AG08395 (cell line): Measurements from ENCODE around the gene STRIP2.
"Not testable (repeated sequence)": the region's sequence is repeated elsewhere in the genome, so short reads cannot be mapped to it uniquely, and the experiment has no call there.

Source experiments
- DNase-seq: peaks from one replicate; pipeline ENCODE4 v3.0.0; 2012; ENCODE audit warnings: mixed read lengths, low spot score

The STRIP2 gene

GRCh38 chr7:129433847-129434674 is at the start of gene STRIP2:
STRIP2 (plus strand) TSS chr7:129434432; CDS start chr7:129434473, 41 bp downstream.
- peak; percentile 93 for DNase-seq

DNA sequence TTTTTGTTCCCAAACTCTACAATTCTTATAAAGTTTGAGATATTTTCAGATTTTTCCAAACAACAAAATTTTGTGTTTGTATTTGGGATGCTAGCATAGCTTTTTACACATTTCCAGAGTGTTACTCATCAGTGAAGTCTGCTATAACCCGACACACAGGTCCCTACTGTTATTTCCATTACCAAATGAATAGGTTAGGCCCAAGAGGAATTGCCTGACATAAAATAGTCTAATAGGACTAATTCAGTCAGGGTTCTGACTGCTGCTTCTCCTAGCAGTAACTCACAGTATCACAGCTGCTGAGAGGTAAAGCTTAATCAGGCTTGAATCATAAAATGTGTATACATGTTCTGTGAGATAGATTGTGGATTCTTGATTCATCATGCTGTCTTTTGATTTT is 49.1 kb upstream of the STRIP2 start:
- DNase-seq = no peak

- no peak for DNase-seq
These were observed 48.6 kb upstream of the STRIP2 start for GRCh38 chr7:129385598-129385997.

DNA sequence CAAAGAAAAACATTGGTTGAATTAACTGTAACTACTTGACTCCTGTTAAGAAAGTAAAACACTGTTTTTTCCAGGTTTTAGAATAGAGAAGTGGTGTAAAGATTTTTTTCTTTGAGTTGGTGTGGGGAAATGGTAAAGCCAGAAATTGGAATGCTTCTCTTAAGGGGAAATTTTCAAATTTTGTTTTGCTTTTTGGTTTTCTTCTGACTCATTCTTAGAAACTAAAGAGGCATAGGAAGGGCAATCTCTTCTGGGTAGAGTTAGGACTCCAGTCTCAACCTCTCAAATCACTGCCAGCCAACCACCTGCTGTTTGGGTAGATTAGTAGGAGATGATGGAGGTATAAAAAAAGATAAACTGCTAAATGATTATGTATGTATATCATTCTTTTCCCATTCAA is 47.7 kb upstream of the STRIP2 start:
- no peak for DNase-seq

- no peak for DNase-seq
These were observed 46.7 kb upstream of the STRIP2 start for GRCh38 chr7:129387537-129387936.

DNA sequence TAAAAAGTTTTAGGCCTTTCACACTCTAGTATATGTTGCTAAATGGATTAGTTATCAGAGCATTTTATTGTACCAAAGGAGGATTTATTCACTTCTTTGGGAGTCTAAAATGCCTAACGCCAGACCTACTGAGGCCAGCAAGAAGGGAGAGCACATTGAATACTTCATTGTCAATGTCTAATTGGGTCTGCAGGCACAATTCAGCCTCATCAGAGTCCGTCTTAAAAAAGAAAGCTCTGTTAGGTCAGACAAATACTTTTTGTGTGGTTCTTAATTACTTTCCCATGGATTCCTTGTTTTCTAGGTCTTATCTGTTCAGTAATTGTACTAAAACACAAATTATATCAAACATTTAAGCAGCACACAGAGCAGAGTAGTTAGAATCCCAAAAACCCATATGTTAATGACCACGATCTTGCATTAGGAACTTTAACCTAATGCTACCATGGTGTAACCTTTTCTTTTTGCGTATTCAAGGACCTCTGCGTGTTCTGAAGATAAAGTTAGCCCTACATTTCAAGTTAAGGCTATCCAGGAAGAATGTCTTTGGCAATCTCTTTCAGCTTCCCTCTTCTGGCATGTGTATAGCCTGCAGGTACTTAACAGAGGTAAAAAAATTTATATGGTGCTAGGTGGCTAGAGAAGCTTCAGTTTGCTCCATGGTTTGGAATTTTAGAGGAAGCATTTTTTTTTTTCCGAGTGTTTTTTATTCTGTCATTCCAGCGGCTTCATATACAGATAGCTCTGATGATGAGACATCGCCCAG is 45.7 kb upstream of the STRIP2 start:
- no peak for DNase-seq

GRCh38 chr7:129389829-129390228 is 44.4 kb upstream of the STRIP2 start:
- no peak for DNase-seq

GRCh38 chr7:129390314-129390713 is 43.9 kb upstream of the STRIP2 start:
- no peak for DNase-seq

GRCh38 chr7:129391546-129392171 is 42.6 kb upstream of the STRIP2 start:
- no peak for DNase-seq

- DNase-seq = no peak
These were observed 41.0 kb upstream of the STRIP2 start for GRCh38 chr7:129393255-129393654.

- DNase-seq = no peak
These were observed 40.1 kb upstream of the STRIP2 start for GRCh38 chr7:129394101-129394500.

- no peak for DNase-seq
These were observed 39.0 kb upstream of the STRIP2 start for GRCh38 chr7:129394982-129395914.

GRCh38 chr7:129401228-129401966 is 32.8 kb upstream of the STRIP2 start:
- DNase-seq = peak; percentile 39

GRCh38 chr7:129401967-129402860 is 32.0 kb upstream of the STRIP2 start:
- DNase-seq = no peak

DNA sequence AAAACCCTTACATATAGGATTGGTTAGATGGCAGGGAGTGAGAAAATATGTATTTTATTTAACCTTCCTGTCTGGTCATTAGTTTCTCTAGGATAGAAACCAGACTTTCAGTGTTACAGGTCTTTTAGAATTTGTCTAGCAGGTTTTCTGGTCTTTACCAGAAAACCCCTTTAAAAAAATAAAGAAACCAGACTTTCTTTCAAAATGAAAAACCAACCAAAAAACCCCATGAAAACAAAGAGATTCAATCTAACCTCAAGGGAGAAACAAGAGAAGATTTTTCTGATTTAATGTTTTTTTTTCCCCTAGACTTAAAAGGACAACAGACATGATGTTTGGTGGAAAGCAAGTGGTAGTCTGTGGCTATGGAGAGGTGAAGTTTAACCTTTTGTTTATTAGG is 28.7 kb upstream of the STRIP2 start:
- no peak for DNase-seq

GRCh38 chr7:129410238-129410637 is 24.0 kb upstream of the STRIP2 start:
- not testable (repeated sequence) for DNase-seq

- DNase-seq = no peak
These were observed 21.7 kb upstream of the STRIP2 start for GRCh38 chr7:129412501-129412900.

DNA sequence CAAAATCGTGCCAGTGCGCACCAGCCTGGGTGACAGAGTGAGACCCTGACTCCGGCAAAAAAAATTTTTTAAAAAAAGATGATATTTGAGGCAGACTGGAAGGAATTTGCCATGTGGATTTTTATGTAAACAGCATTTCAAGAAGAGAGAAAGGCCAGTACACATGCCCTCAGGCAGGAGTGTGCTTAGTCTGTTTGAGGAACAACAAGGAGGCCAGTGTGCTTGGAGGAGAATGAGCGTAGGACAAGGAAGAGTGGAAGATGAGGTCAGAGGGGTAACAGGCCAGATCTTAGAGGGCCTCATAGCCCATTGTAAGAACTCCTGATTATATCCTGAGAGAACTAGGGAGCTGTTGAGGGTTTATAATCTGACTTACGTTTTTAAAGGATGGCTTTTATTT is 17.2 kb upstream of the STRIP2 start:
- no peak for DNase-seq

- DNase-seq = no peak
These were observed 12.4 kb upstream of the STRIP2 start for GRCh38 chr7:129421717-129422250.

DNA sequence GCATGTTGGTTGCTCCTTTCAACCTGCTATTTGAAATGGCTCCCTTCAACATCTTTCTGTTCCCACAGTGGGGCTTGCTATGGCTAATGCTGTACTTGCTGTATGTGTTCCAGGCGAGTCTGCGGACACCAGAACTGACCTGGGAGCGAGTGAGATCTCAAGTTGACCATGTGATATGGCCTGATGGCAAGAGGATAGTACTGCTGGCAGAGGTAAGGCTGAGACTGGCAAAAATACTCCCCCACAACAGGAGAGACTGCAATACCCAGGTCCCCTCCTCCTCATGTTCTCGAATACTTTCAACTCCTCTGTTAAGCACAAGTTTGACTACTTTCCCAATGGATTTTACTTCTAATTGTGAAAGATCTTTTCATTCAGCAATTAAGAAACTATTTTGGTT is 11.5 kb upstream of the STRIP2 start:
- DNase-seq = no peak
